ENCODE data around the gene NR3C1.

The NR3C1 gene

DNA sequence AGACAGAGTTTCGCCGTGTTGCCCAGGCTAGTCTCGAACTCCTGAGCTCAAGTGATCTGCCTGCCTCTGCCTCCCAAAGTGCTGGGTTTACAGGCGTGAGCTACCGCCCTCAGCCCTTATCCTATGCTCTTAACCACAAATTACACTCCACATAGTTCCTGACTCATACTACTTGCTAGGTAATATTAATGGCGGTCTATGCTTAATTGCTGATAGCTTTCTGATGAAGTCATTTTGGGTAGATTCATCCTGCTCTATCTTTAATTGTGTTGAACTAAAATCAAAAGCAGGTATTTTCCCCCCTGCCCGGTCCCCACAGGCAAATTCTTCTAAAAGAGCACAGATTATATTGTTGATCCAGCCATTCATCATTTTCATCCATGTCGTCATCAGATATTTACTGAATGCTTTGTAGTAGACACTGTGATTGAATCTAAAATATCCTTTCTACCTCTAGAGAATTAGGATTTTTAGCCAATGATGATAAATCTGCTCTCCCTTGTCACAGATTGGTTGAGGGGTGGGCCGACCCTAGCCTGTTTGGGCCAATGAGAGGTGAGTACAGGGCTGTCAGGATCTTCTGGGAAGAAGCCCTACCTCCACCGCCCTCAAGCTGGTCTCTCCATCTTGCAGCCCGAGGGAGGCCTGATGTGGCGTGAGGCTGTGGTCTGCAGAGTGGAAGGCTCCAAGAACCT, 144.8 kb downstream of the NR3C1 start:
- H3K9ac ChIP-seq, result no peak overlapping the region
- TF ChIP-seq, protein P1, sequence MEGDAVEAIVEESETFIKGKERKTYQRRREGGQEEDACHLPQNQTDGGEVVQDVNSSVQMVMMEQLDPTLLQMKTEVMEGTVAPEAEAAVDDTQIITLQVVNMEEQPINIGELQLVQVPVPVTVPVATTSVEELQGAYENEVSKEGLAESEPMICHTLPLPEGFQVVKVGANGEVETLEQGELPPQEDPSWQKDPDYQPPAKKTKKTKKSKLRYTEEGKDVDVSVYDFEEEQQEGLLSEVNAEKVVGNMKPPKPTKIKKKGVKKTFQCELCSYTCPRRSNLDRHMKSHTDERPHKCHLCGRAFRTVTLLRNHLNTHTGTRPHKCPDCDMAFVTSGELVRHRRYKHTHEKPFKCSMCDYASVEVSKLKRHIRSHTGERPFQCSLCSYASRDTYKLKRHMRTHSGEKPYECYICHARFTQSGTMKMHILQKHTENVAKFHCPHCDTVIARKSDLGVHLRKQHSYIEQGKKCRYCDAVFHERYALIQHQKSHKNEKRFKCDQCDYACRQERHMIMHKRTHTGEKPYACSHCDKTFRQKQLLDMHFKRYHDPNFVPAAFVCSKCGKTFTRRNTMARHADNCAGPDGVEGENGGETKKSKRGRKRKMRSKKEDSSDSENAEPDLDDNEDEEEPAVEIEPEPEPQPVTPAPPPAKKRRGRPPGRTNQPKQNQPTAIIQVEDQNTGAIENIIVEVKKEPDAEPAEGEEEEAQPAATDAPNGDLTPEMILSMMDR (IDR thresholded peaks at IDR 0.05), result no peak
- no peak overlapping the region for H3K4me2 ChIP-seq (ENCODE audit: low read length)
- no peak overlapping the region for H2AFZ ChIP-seq
- no peaks in the 10 kb centered on the region for H3K9me3 ChIP-seq (ENCODE audit: control insufficient read depth, low read length)
- H3K4me1 ChIP-seq, result no peaks in the 10 kb centered on the region
- H3K27me3 ChIP-seq (ENCODE audit: control insufficient read depth, insufficient read depth, low read length), result no peaks in the 10 kb centered on the region
- H3K79me2 ChIP-seq, result no peaks in the 10 kb centered on the region
- no peak overlapping the region for H3K27ac ChIP-seq
- H3K4me3 ChIP-seq (ENCODE audit: low read depth, low read length), result no peak overlapping the region
- H3K36me3 ChIP-seq (ENCODE audit: control insufficient read depth, insufficient read depth, low read length), result no peaks in the 10 kb centered on the region

DNA sequence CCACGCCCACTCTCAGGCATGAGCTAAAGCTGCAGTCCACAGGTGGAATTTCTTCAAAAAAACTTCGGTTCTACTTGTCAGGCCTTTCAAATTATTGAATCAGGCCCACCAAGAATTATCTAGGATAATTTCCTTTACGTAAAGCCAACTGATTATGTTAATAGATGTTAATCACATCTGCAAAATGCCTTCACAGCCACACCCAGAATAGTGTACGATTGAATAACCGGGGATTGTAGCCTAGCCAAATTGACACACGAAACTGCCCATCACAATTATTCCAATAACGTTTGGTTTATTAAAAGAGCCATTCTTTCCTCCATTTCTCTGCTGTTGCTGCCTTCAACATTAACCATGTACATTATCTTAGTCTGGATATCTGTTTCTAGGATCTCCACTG, 148.7 kb downstream of the NR3C1 start:
- Histone ChIP-seq H2AFZ (no peak overlapping the region), H3K4me1 (no peaks in the 10 kb centered on the region), H3K4me2 (ENCODE audit: low read length) (no peak overlapping the region), H3K36me3 (ENCODE audit: control insufficient read depth, insufficient read depth, low read length) (no peaks in the 10 kb centered on the region), H3K79me2 (no peaks in the 10 kb centered on the region), H3K27ac (no peak overlapping the region), H3K27me3 (ENCODE audit: control insufficient read depth, insufficient read depth, low read length) (no peaks in the 10 kb centered on the region), H3K9ac (no peak overlapping the region), H3K4me3 (ENCODE audit: low read depth, low read length) (no peak overlapping the region), H3K9me3 (ENCODE audit: control insufficient read depth, low read length) (no peaks in the 10 kb centered on the region)
- TF ChIP-seq, protein P1 (IDR thresholded peaks at IDR 0.05), result no peak

DNA sequence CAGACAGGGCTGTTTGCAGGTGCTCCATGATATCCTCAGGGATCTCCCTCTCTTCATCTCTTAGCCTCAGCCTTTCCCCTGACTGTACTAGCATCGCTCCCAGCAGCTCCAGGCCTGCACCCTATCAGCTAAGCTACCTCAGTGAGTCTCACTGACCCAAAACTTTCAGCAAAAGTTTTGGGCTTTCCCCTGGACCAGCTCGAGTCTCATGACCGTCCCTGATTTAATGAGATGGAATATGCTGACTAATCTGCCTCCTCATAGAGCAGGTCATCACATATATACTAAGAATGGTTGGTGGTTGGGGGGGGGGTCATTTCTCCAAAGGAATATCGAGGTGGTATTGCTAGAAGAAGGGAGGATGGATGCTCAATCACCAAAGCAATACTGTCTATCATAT, 151.5 kb downstream of the NR3C1 start:
- Histone ChIP-seq H2AFZ (no peak overlapping the region), H3K27ac (no peak overlapping the region), H3K9me3 (ENCODE audit: control insufficient read depth, low read length) (no peaks in the 10 kb centered on the region), H3K27me3 (ENCODE audit: control insufficient read depth, insufficient read depth, low read length) (no peaks in the 10 kb centered on the region), H3K9ac (no peak overlapping the region), H3K4me1 (peaks cover 10% of the 10 kb centered on the region), H3K79me2 (no peaks in the 10 kb centered on the region), H3K36me3 (ENCODE audit: control insufficient read depth, insufficient read depth, low read length) (no peaks in the 10 kb centered on the region), H3K4me2 (ENCODE audit: low read length) (no peak overlapping the region), H3K4me3 (ENCODE audit: low read depth, low read length) (no peak overlapping the region)
- TF ChIP-seq, protein P1 (IDR thresholded peaks at IDR 0.05), result no peak

DNA sequence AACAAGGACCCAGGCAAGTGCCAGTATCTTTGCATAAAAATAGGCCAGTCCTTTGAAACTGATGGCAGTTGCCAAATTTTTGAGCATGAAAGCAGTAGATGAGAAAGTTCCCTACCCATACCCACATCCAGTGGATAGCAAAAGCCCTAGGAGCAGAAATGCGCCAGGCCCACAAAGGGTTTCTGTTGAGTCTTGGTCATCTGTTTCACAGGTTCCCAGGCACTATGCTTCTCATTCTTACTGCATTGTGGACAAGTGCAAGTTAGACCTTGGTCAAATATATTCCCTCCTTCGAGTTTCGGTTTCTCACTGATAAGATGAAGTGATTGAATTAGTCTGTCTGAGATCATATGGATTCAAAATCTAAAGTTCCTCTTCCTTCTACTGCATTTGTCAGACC, 152.3 kb downstream of the NR3C1 start:
- Histone ChIP-seq H3K4me1 (peaks cover 10% of the 10 kb centered on the region), H3K79me2 (no peaks in the 10 kb centered on the region), H3K27ac (no peak overlapping the region), H2AFZ (no peak overlapping the region), H3K9ac (no peak overlapping the region), H3K9me3 (ENCODE audit: control insufficient read depth, low read length) (no peaks in the 10 kb centered on the region), H3K27me3 (ENCODE audit: control insufficient read depth, insufficient read depth, low read length) (no peaks in the 10 kb centered on the region), H3K4me2 (ENCODE audit: low read length) (no peak overlapping the region), H3K36me3 (ENCODE audit: control insufficient read depth, insufficient read depth, low read length) (no peaks in the 10 kb centered on the region), H3K4me3 (ENCODE audit: low read depth, low read length) (no peak overlapping the region)
- TF ChIP-seq, protein P1 (IDR thresholded peaks at IDR 0.05), result no peak

DNA sequence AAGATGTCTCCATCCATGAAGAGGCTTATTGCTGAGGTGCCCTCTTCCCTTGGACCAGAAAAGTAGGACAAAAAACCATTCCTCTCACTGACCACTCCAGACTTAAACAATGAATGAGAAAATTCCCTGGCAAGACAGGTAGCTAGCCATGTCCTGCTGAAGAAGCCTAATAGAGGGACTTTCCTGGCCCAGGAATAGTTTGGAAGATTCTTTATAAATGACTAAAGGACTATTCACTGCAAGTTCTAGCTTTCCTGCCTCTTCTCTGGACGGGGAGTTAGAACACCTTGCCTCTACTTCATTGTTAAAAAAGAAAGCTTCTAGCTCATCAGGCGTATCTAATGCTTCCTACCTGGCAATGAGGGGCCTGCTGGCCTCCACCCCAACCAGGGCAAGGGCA, 153.6 kb downstream of the NR3C1 start:
- TF ChIP-seq, protein P1 (IDR thresholded peaks at IDR 0.05), result no peak

More for the DNA sequence above, 153.6 kb downstream of the NR3C1 start:
- H3K36me3 ChIP-seq (ENCODE audit: control insufficient read depth, insufficient read depth, low read length), result no peaks in the 10 kb centered on the region
- peaks cover 10% of the 10 kb centered on the region for H3K4me1 ChIP-seq
- H3K4me2 ChIP-seq (ENCODE audit: low read length), result no peak overlapping the region
- H3K27me3 ChIP-seq (ENCODE audit: control insufficient read depth, insufficient read depth, low read length), result no peaks in the 10 kb centered on the region
- H3K79me2 ChIP-seq, result no peaks in the 10 kb centered on the region
- no peak overlapping the region for H3K9ac ChIP-seq
- no peak overlapping the region for H2AFZ ChIP-seq
- no peaks in the 10 kb centered on the region for H3K9me3 ChIP-seq (ENCODE audit: control insufficient read depth, low read length)
- H3K4me3 ChIP-seq (ENCODE audit: low read depth, low read length), result no peak overlapping the region
- no peak overlapping the region for H3K27ac ChIP-seq

All from parathyroid adenoma (tissue), 2 donors.